ENCODE data around the gene PPTC7.

DNA sequence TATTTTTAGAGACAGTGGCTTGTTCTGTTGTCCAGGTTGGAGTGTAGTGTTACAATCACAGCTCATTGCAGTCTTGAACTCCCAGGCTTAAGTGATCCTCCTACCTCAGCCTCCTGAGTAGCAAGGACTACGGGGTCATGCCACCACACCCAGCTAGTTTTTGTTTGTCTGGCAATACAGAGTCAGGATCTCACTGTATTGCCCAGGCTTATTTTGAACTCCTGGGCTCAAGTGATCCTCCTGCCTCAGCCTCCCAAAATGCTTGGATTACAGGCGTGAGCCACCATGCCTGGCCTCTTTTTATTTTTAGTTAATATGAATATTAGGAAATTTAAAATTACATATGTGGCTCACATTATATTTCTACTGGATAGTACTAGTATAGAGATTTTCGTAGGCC lies 28.9 kb downstream of the PPTC7 start:
- TF ChIP-seq, protein P1, sequence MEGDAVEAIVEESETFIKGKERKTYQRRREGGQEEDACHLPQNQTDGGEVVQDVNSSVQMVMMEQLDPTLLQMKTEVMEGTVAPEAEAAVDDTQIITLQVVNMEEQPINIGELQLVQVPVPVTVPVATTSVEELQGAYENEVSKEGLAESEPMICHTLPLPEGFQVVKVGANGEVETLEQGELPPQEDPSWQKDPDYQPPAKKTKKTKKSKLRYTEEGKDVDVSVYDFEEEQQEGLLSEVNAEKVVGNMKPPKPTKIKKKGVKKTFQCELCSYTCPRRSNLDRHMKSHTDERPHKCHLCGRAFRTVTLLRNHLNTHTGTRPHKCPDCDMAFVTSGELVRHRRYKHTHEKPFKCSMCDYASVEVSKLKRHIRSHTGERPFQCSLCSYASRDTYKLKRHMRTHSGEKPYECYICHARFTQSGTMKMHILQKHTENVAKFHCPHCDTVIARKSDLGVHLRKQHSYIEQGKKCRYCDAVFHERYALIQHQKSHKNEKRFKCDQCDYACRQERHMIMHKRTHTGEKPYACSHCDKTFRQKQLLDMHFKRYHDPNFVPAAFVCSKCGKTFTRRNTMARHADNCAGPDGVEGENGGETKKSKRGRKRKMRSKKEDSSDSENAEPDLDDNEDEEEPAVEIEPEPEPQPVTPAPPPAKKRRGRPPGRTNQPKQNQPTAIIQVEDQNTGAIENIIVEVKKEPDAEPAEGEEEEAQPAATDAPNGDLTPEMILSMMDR (conservative IDR thresholded peaks at IDR 0.05): no peak
- TF ChIP-seq EZH2 (IDR thresholded peaks at IDR 0.05; ENCODE audit: low read depth): no peak
